Measurements from ENCODE around the gene PRR15L.

Gene PRR15L

DNA sequence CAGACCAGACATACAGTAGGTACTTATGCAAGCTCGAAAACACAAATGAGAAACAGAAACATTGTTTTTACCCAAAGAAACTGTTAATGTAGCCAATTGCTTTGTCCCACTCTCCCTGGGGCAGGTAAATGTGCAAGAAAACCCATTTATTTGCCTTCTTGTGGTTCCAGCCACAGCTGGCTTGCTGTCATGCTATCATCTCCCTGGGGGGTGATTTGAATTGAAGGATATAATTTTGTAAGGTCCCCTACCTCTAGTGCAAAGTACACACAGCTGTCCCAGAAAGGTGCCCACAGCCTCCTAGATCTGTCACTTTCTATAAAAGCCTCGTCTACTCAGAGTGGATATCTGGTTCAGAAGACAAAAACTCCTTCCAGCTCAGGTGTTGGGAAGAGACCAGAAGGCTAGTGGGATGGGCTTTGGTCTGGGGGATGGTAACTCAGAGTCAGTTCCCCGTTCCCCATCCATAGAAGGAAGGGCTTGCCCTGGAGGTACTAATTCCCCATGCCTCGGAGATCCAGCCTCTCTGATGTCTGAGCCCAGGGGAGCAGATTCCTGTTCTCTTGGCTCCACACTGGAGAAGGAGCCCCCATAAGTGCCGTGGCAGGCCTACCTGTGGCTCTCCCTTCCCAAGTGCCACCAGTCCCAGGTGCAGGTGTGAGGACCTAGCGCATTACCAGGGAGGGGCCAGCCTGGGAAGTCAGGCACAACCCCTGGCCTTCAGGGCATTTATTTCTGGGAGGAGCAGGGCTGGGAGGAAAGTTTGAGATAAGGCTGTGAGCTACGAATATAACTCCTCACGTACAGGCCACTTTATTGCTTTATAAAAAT, 2.4 kb upstream of the PRR15L start:
- DNase-seq (ENCODE audit: low read depth) = no peak

DNA sequence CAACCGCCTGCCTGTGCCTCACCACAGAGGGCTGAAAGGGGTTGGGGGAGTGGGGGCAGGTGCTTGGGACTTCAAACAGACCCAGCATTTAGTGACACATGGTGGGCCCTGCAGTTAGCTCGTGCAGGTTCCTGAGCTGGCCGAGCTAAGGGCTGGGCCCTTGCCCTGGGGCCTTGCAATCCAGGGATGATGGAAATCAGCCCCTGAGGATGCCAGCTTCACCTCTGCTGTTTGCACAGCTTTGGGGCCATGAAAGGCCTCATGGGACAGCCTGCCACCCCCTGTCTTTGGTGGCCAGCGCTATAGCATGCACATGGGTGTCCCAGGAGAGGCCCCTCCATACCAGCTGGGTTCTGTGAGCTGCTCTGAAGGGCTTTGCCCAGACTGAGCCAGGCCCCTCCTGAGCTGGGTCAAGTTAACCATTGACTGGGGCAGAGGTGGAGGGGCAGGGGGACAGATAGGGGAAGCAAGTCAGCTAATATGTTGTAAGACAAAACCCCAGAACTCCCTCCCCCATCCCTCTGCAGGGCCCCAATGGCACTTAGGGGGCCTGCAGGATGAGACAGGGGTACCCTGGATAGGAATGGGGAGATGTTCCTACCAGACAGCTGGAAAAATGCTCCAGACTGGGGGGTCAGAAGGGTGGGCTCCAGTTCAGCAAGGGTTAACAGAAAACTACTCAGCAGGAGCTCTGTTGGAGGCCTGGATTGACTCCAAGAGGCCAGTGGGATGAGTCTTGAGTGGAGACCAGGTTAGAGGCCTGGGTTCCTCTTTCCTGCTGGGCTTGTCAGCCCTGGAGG, 692 bp downstream of the PRR15L start:
- no peak for DNase-seq (ENCODE audit: low read depth)

DNA sequence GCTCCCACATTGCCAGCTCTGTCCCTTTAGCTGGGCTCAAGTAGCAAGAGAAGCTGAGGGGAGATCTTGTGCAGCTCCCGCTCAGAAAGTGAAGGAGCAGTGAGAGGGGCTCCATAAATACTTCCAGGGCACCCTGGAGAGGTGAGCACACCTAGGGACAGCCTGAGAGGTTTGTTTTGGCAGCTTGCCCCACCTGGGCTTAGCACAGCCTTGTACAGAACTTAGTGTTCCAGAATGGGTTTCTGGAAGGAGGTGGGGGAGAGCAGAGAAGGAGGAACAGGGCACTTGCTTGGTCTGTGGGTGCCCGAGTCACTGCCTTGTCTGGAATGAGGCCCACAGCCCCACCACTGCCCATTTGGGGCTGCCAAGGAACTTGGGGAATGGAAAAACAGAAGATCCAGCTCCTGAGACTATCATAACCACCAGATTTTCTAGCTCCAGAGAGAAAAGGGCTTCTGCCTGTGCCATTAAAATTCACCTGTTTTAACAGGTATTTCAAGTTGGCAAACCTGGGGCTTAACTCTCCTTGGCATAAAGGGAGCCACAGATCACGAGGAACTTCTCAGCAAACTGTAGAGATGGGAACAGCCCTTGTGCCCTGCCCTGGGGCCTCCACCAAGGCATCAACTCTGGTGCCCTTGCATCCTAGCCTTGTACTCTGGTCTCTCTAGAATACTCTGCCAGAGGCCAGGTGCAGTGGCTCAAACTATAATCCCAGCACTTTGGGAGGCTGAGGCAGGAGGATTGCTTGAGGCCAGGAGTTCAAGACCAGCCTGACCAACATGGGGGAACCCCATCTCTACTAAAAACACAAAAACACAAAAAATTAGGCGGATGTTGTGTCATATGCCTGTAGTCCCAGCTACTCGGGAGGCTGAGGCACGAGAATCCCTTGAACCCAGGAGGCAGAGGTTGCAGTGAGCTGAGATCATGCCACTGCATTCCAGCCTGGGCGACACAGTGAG, 1.9 kb downstream of the PRR15L start:
- no peak for DNase-seq (ENCODE audit: low read depth)

DNA sequence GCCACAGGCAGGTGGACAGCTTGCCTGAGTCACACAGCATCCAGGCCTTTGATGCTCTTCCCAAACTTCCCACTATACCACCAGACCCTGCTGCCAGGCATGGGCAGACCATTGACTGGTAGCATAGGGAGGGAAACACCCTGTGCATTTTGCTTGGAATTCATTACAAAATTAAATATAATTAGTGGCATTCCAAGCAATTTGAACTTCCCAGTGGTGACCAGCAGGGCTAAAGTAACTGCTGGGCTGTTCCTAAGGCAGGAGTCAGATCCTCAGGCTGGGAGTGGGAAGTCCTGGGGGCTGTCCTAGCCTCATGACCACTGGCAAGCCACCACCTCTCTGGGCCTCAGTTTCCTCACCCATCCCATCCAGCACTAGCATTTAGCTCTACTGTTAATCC, 3.8 kb downstream of the PRR15L start:
- DNase-seq (ENCODE audit: low read depth) = no peak

DNA sequence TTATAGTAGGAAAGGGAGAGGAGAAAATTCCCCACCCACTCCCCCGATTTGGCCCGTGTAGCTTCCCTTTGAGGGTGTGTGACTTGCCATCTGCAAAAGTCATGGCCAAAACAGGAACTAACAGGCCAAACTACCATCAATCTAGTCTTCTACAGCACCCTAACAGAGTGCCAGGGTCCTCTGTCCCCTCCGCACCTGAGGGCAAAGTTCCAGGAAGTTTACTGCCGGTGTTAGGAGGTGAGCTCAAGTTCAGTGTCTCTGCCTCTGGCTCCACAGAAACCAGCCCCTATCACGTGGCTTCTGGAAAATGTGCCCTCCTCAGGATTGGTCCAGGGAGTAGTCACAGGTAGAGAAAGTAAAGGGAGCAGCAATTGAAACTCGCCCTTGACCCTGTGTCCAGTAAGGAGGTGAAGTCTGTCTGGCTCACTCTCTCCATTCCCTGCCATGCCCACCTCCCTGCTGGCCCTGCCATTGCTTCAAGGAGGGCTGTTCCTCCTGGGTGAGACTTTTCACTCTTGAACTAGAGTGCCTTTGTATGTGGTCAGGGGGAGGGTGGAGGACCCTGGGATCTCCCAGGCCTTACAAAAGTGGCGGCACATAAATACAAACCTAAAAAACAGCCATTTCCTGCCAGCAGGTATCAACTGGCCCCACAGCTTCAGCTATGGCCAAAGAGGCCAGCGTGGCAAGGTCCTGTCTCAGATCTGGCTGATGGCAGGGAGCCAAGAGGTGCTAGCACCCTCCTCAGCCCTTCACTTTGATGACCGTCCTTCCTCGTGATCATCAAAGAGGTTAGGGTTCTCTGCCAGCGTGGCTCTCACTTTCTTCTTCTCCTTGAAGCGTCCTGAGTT, 5.3 kb downstream of the PRR15L start:
- DNase-seq (ENCODE audit: low read depth) = no peak

DNA sequence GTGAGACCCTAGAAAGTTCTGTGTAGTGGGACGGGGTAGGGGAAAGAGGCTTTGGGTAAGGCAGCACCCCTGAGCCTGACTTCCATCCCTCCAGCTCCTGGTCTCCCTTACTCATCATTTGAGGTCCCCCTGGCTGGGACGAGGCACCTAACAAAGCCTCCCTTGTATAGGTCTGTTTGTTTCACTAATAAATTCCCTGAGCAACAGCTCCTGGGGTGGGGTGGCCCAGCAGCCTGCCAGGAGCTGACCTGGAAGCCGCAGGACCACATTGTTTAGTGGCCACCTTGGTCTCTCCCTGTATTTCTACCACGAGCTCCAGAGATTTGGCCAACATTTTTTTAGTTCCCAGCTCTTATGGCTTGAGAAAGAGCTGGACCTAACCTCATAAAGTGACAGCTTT, 7.2 kb downstream of the PRR15L start:
- no peak for DNase-seq (ENCODE audit: low read depth)

DNA sequence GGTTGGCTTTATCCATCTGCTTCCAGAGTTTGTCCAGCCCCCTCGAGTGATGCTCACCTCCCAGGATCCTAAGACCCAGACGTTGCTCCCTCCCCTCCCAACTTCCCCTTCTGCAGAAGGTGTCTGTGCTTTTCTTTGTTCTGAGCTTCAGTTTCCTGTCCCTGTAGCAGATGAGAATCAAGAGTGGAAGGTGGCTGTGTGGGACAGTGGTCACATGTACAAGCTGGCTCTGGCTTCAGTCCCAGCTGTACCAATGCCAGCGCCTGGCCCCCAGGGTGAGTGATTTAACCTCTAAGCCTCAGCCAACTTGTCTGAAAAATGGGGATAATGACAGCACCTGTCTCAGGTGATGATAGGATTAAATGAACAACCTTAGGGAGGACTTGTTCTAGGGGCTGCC, 7.7 kb downstream of the PRR15L start:
- no peak for DNase-seq (ENCODE audit: low read depth)

DNA sequence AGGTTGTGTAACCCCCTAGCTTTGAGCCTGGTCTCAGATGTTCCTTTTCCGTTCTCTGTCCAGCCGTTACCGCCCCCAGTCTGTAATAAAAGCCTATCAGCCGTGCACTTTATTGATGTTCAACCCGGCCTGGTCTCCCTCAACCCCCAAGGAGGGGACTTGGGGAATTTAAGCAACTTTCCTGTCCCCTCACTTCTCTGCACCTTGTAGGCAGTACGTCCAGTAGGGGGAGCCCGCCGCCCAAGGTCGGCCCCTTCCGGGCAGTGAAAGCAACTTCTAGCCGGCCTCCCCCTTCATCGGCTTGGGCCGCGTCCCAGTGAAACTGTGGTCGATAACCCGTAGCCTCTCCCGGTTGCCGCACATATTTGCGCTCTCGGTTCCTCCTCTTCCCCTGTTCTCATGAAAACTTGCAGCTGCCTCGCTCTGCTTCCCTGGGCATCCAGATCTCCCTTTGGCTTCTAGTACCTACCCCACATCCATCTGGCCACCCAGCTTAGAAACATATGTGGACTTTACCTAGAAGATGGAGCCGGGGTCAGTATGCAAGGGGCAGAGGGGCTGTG, 8.4 kb downstream of the PRR15L start:
- DNase-seq (ENCODE audit: low read depth) = peak; percentile 74

DNA sequence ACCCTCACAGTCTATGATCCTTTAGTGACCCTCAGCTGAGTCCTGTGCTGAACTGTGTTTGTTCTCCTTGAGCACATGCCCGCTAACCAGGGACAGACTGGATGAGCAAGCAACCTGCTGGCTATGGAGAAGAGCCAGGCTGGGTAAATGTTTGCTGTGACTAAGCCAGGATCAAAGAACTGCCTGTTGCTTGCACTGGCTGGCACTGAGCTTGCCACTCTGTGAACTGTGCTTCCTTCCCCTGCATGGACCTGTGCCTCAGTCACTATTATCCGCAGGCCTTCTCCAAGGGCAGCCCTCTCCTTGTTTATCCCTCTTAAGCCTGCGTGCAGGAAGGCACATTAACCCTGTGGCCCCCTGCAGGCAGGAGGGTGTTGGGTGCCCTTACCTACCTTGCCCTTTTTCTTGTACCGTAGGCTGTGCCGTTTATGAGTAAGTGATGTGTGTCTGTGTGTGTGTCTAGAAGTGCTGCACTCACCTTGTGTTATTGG, 8.9 kb downstream of the PRR15L start:
- DNase-seq (ENCODE audit: low read depth) = no peak

DNA sequence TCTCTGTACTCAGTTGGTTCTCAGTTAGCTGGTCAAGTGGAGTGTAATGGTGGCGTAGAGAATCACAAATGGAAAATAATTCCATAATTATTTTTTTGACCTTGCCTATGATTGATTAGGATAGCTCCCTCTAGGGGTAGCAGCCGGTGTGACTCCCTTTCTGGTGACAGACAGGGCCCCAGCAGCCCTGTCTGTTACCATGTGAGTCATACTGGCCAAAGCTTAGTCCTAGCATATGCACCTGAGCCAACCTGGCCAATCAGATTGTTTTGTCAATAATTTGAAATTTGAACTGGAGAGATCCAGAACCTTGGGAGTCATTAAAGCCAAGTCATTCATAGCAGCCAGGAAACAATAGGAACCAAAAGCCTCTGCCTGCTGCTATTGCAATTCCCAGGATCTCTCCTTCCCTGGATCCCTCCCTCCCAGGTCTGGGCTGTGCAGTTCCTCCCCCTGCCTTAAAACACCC, 10.7 kb downstream of the PRR15L start:
- peak; percentile 63 for DNase-seq (ENCODE audit: low read depth)

DNA sequence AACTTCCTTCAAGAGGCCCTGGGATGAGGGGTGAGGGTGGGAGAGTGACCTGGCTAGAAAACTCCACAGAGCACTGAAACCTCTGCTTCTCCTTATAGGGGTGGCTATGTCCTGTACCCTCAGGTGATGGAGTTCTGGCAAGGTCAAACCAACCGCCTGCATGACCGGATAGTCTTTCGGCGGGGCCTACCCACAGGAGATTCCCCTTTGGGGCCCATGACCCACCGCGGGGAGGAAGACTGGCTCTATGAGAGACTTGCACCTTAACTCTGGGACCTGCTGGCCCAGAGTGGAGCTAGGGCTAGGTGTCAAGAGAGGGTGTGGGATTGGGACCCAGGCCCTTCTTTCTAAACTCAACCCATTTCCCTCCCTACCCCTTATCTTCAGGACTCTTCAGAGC, 11.2 kb downstream of the PRR15L start:
- no peak for DNase-seq (ENCODE audit: low read depth)

DNA sequence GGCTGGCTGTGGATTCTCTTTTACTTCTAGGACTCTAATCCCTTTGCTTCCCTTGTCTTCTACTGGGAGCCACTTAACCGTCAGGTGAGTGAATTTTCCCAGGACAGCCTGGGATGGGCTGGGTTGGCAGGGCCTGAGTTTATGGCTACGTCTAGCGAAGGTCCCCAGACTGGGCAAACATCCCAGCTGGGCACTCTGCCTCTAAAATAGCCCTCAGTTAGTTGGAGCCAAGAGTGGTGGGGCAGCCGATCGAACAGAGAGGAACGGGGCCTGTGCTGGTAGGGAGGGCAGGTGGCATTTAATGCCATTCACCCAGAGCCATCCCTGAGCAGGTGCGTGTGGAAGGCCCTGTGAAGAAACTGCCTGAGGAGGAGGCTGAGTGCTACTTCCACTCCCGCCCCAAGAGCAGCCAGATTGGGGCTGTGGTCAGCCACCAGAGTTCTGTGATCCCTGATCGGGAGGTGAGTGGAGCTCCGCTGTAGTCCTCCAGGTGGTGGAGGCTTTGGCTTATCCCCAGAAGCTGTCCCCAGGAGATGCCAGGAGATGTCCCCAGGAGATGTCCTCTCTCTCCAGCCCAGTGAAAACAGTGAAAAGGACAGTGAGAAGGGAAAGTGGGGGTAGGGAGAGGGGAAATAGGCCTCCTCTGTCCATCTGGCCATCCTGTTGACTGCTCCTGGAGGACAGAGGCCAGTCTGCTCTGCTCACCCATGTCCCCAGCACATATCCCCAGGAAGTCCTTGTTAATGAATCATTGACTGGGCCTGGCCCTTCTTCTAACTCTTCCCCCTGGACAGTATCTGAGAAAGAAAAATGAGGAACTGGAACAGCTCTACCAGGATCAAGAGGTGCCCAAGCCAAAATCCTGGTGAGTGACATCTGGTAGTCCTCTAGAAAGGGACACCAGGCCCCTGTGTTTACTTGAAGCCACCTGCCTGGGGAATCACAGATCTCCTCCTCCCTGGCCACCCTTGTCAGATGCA, 11.9 kb downstream of the PRR15L start:
- no peak for DNase-seq (ENCODE audit: low read depth)

DNA sequence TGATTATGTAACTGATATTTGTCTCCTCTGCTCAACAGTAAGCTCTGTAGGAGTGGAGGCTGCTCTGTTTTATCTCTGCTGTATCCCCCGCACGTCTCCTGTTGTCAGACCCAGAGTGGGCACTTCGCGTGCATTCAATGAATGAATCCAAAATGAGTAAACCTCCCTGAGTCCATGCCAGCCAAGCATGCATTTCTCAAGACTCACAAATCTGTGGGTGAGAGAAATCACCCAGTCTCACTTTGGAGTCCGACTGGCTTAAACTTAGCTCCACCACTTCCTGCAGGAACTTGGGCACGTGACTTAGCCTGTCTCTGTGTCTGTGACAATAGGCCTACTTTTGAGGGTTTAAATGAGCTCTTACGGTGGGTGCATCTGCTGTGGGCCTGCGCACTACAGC, 12.6 kb downstream of the PRR15L start:
- no peak for DNase-seq (ENCODE audit: low read depth)

DNA sequence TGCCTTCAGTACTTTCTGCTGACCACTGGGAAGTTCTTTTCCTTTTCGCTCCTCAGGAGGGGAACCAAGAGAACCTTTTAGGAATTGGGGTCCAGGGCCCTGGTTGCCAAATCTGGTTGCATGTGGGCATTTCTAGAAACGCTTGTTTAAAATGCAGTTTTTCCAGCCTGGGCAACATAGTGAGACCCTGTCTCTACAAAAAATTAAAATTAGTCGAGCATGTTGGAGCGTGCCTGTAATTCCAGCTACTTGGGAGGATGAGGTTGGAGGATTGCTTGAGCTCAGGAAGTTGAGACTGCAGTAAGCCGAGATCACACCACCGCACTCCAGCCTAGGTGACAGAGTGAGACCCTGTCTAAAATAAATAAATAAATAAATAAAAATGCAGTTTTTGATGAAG, 15.1 kb downstream of the PRR15L start:
- DNase-seq (ENCODE audit: low read depth) = no peak

DNA sequence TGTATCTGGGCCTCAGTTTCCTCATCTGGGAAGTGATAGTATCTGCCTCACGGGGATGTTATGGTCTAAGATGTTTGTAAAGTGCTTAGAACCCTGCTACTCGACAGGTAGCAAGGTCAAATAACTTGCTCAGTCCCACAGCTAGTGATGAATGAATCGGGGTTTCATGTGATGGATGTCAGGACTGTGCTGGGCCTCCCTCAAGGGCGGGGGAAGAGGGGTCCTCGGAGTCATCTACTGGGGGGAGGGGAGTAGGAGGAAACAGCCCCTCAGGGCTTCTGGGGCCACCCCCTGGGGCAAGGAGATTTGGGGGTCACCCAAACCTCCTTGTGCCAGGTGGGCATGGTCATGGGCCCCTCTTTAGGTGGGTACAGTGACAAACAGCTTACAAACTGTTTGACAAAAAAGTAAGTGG, 15.6 kb downstream of the PRR15L start:
- DNase-seq (ENCODE audit: low read depth) = no peak

DNA sequence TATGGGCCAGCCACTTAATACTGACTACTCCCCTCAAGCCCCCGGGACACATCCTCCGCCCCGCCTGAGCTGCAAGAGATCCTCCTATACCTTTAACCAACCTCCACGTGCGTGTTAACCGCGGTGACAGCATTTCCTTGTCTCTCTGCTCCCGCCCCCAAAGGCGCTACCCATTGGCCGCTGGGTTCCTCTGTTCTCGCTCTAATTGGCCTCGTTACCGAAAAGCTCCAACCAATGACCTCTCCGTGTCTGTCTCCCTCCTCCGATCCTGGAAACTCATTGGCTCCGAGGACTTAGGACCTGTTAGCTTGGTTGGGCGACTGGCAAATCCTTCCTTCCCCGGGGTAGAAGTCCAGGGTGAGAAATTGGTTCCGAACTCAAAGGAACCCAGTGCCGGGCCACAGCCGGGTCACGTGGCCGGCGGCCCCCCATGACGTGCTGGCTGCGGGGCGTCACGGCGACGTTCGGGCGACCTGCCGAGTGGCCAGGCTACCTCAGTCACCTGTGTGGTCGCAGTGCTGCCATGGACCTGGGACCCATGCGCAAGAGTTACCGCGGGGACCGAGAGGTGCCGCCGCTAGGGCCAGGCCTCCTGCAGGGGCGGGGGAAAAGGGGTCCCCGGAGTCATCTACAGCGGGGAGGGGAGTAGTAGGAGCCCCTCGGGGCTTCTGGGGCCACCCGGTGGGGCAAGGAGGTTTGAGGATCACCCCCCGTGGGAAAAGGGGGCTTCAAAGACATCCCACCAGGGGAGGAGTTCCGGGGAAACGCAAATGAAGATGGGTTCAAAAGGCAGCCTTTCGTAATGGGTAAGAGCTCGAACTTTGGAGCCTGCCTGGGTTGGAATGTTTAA, 16.2 kb downstream of the PRR15L start, which contains the start of gene PNPO:
Gene PNPO, plus strand, starts transcription at position 326 of the 850 bp plus-strand sequence. Its CDS starts 105 bp downstream, at position 431.
- peak; percentile 94 for DNase-seq (ENCODE audit: low read depth)

DNA sequence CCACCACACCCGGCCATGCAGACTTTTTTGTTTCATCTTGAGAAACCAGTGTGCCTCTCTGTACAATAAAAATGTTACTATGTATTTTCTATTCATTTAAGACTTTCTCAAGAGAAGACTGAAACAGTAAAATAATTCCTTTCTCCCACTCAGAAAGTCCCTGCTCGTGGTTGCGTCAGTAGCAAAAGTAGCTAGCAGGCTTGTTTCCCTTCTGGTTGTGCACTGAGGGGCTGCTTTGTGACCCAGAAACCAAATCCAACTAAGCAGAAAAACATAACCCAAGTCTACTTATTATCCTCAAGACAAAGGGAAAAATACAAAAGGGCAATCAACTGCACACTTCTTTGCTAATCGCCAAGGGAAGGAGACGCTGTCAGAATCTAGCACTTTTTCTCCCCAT, 19.7 kb downstream of the PRR15L start:
- no peak for DNase-seq (ENCODE audit: low read depth)

DNA sequence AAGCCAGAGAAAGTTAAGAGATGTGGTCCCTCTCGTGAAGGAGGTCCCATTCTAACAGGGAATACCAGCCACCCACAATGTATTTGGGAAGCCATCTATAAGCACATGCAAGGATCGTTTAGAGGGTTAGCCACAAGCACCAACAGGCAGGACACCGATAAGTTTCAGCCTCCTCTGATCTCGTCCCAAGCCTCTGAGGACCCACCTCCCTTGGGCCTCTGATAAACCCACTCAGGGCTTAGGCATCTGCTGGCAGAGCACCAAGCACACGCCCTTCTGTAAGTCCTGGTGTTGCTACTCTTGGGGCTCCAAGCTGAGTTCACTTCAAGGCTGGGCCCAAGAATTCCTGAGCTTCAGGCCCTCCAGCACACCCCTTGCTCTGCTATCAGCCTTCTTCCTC, 21.7 kb downstream of the PRR15L start:
- DNase-seq (ENCODE audit: low read depth) = peak; percentile 63
